Activated naive CD8-positive, alpha-beta T cell (primary cell): Measurements from ENCODE around the gene FRMPD2.
"Not testable (repeated sequence)": the region's sequence is repeated elsewhere in the genome, so short reads cannot be mapped to it uniquely, and the experiment has no call there.

Experiments
- H3K27ac Mint-ChIP-seq: one replicate; pipeline ENCODE4 v1.8.0; 2021; ENCODE audit warnings: mixed read lengths
- H3K27me3 Mint-ChIP-seq: one replicate; pipeline ENCODE4 v1.8.0; 2021; ENCODE audit warnings: mixed read lengths
- H3K36me3 Mint-ChIP-seq: one replicate; pipeline ENCODE4 v1.8.0; 2021; ENCODE audit warnings: mixed read lengths
- H3K4me1 Mint-ChIP-seq: one replicate; pipeline ENCODE4 v1.8.0; 2021; ENCODE audit warnings: low read depth, mixed read lengths
- H3K4me3 Mint-ChIP-seq: one replicate; pipeline ENCODE4 v1.8.0; 2021; ENCODE audit warnings: mild to moderate bottlenecking, mixed read lengths
- H3K9me3 Mint-ChIP-seq: one replicate; pipeline ENCODE4 v1.8.0; 2021; ENCODE audit warnings: low read depth, mixed read lengths

Gene FRMPD2

GRCh38 chr10:48296576-48297098 lies 22.1 kb upstream of the FRMPD2 start:
- H3K27ac Mint-ChIP-seq, result no peak overlapping the region
- H3K4me1 Mint-ChIP-seq, result no peaks in the 10 kb centered on the region
- H3K4me3 Mint-ChIP-seq, result no peak overlapping the region
- no peaks in the 10 kb centered on the region for H3K36me3 Mint-ChIP-seq
- H3K27me3 Mint-ChIP-seq, result no peaks in the 10 kb centered on the region
- H3K9me3 Mint-ChIP-seq, result no peaks in the 10 kb centered on the region

GRCh38 chr10:48294431-48294830 lies 19.9 kb upstream of the FRMPD2 start:
- Mint-ChIP-seq H3K4me1 (peaks cover 2% of the 10 kb centered on the region), H3K9me3 (no peaks in the 10 kb centered on the region), H3K4me3 (no peak overlapping the region), H3K36me3 (no peaks in the 10 kb centered on the region), H3K27ac (no peak overlapping the region), H3K27me3 (no peaks in the 10 kb centered on the region)

GRCh38 chr10:48292616-48293015 lies 18.1 kb upstream of the FRMPD2 start:
- Mint-ChIP-seq H3K27ac (no peak overlapping the region), H3K27me3 (no peaks in the 10 kb centered on the region), H3K4me3 (no peak overlapping the region), H3K36me3 (no peaks in the 10 kb centered on the region), H3K4me1 (peaks cover 5% of the 10 kb centered on the region), H3K9me3 (no peaks in the 10 kb centered on the region)

- H3K4me1 Mint-ChIP-seq, result peaks cover 5% of the 10 kb centered on the region
- H3K36me3 Mint-ChIP-seq, result no peaks in the 10 kb centered on the region
- peaks cover 2% of the 10 kb centered on the region for H3K27me3 Mint-ChIP-seq
- no peak overlapping the region for H3K27ac Mint-ChIP-seq
- H3K4me3 Mint-ChIP-seq, result no peak overlapping the region
- H3K9me3 Mint-ChIP-seq, result no peaks in the 10 kb centered on the region
Measured at GRCh38 chr10:48291190-48291589, 16.7 kb upstream of the FRMPD2 start.

- Mint-ChIP-seq H3K4me3 (no peak overlapping the region), H3K27me3 (peaks cover 2% of the 10 kb centered on the region), H3K27ac (no peak overlapping the region), H3K4me1 (peaks cover 5% of the 10 kb centered on the region), H3K36me3 (no peaks in the 10 kb centered on the region), H3K9me3 (no peaks in the 10 kb centered on the region)
Measured at GRCh38 chr10:48290286-48290685, 15.8 kb upstream of the FRMPD2 start.

DNA sequence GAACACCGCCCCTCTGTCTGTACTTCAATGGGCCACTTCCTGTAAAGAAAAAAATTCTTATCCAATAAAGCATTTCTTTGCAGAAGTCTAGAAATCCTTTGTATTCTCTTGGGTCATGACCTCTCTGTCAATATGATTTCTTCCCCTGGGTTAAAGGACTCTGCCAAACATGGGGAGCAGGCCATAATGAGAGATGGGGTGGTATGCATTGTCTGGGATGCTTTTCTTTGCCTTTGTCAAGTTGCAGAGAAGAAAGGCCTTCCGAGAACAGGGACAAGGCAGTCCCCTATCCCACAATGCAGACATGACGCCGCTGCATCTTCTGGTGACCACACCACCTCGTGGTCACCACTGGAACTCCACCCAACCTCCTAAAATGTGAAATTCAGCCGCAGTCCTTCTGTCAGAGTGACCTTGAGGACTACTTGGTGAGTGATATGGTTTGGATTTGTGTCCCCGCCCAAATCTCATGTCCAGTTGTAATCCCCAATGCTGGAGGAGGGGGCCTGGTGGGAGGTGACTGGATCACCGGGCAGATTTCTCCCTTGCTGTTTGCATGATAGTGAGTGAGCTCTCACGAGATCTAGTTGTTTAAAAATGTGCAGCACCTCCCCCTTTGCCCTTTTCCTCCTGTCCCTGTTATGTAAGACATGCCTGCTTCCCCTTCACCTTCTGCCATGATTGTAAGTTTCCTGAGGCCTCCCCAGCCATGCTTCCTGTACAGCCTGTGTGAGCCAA lies 15.2 kb upstream of the FRMPD2 start:
- no peaks in the 10 kb centered on the region for H3K9me3 Mint-ChIP-seq
- peaks cover 5% of the 10 kb centered on the region for H3K4me1 Mint-ChIP-seq
- H3K4me3 Mint-ChIP-seq, result no peak overlapping the region
- H3K27me3 Mint-ChIP-seq, result peaks cover 5% of the 10 kb centered on the region
- no peaks in the 10 kb centered on the region for H3K36me3 Mint-ChIP-seq
- H3K27ac Mint-ChIP-seq, result no peak overlapping the region

- Mint-ChIP-seq H3K9me3 (peaks cover 5% of the 10 kb centered on the region), H3K4me1 (peaks cover 5% of the 10 kb centered on the region), H3K36me3 (no peaks in the 10 kb centered on the region), H3K27ac (no peak overlapping the region), H3K27me3 (peaks cover 5% of the 10 kb centered on the region), H3K4me3 (no peak overlapping the region)
Measured at GRCh38 chr10:48288661-48289060, 14.2 kb upstream of the FRMPD2 start.

DNA sequence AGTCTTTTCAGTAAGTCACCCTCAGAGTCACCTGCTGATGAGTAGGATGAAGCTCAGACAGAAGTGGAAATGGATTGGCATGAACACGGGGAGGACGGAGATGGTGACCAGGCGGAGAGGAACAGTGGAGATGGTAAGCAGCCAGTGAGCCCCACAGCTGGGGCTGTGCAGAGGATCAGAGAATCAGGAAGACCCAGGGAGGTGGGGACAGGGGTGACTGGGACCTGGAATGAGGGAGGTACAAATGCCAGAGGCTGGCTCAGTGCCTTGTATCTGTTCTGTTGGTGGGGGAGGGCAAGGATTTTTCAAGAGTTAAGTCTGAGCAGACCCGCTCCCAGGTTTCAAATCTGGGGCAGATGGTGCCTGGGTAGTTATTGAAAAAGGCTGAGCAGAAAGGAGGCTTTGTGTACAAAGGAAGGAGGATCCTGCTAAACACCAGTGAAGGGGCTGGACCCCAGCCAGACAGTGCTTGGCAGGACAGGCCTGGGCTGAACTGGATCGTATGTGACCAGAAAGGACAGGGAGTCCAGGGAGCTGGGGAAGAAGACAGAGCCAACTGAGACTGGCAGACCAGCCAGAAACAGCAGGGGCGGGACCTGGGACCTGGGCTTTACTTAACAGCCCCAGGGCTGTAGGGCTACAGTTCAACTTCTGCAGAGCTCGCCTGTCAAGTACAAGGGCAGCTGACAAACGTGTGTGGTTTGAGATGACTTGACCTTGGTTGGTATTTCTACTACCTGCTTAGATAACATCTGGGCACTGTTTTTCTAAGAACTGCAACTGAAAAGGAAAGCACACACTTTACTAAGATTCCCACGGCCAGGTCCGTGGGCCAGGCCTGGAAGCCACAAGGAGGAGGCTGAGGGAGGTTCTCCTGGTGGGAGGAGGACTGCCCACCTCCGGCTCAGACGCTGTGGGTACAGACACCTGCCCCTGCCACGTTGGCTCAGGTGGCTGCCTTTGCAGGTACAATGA lies 13.2 kb upstream of the FRMPD2 start:
- peaks cover 7% of the 10 kb centered on the region for H3K9me3 Mint-ChIP-seq
- no peaks in the 10 kb centered on the region for H3K36me3 Mint-ChIP-seq
- H3K27ac Mint-ChIP-seq, result no peak overlapping the region
- peaks cover 5% of the 10 kb centered on the region for H3K27me3 Mint-ChIP-seq
- peaks cover 5% of the 10 kb centered on the region for H3K4me1 Mint-ChIP-seq
- H3K4me3 Mint-ChIP-seq, result no peak overlapping the region

GRCh38 chr10:48286356-48286755 lies 11.9 kb upstream of the FRMPD2 start:
- peaks cover 5% of the 10 kb centered on the region for H3K4me1 Mint-ChIP-seq
- H3K27ac Mint-ChIP-seq, result no peak overlapping the region
- no peak overlapping the region for H3K4me3 Mint-ChIP-seq
- H3K9me3 Mint-ChIP-seq, result peaks cover 8% of the 10 kb centered on the region
- H3K27me3 Mint-ChIP-seq, result peaks cover 5% of the 10 kb centered on the region
- H3K36me3 Mint-ChIP-seq, result no peaks in the 10 kb centered on the region

DNA sequence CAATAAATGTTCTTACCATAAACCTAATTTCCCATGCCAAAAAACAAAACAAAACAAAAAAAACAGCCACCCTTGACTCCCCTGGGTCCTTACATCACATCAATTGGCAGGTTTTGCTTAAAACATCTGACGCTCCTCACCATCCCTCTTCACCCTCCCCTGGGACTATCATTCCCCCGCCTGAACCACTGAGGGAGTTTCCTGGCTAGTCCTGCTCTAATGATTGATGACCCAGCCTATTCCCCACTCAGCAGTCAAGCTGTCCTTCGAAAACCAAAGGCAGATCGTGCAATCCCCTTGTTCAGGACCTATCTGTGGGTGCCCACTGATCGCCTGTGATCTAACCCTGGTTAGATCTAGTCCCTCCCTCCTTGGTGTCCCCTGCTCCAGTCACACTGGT lies 11.2 kb upstream of the FRMPD2 start:
- Mint-ChIP-seq H3K4me3 (no peak overlapping the region), H3K9me3 (peaks cover 10% of the 10 kb centered on the region), H3K27ac (no peak overlapping the region), H3K4me1 (peaks cover 5% of the 10 kb centered on the region), H3K27me3 (peaks cover 5% of the 10 kb centered on the region), H3K36me3 (no peaks in the 10 kb centered on the region)

- Mint-ChIP-seq H3K36me3 (no peaks in the 10 kb centered on the region), H3K27me3 (peaks cover 5% of the 10 kb centered on the region), H3K9me3 (peaks cover 10% of the 10 kb centered on the region), H3K4me3 (no peak overlapping the region), H3K27ac (no peak overlapping the region), H3K4me1 (peaks cover 5% of the 10 kb centered on the region)
Measured at GRCh38 chr10:48284811-48285210, 10.3 kb upstream of the FRMPD2 start.

DNA sequence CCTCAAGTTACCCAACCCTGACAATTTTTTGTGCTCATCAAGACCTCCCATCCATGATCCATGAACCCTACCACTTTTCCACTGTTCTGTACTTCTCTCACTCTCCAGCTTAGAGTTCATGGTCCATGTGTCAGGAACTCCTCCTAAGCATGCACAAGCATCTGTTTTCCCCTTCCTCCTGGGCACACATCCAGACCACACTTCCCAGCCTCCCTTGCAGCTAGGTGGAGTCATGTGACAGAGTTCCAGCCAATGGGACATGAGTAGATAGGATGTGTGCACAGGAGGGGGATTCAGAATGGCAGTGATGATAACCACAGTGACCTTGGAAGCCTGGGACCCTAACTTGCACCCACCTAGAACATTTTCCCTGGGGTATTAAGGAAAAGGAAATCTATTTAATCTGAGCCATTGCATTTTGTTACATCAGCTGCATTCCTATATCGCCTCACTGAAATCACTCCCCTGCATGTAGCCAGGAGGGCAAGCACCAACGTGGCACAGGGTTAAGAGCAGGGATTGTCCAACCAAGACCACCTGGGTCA lies 9.6 kb upstream of the FRMPD2 start:
- H3K27me3 Mint-ChIP-seq, result peaks cover 5% of the 10 kb centered on the region
- H3K4me1 Mint-ChIP-seq, result peaks cover 1% of the 10 kb centered on the region
- H3K9me3 Mint-ChIP-seq, result peaks cover 10% of the 10 kb centered on the region
- no peaks in the 10 kb centered on the region for H3K36me3 Mint-ChIP-seq
- no peak overlapping the region for H3K4me3 Mint-ChIP-seq
- no peak overlapping the region for H3K27ac Mint-ChIP-seq

GRCh38 chr10:48282829-48283228 lies 8.3 kb upstream of the FRMPD2 start:
- H3K27ac Mint-ChIP-seq, result no peak overlapping the region
- H3K9me3 Mint-ChIP-seq, result peaks cover 10% of the 10 kb centered on the region
- peaks cover 7% of the 10 kb centered on the region for H3K27me3 Mint-ChIP-seq
- no peaks in the 10 kb centered on the region for H3K4me1 Mint-ChIP-seq
- no peaks in the 10 kb centered on the region for H3K36me3 Mint-ChIP-seq
- no peak overlapping the region for H3K4me3 Mint-ChIP-seq

DNA sequence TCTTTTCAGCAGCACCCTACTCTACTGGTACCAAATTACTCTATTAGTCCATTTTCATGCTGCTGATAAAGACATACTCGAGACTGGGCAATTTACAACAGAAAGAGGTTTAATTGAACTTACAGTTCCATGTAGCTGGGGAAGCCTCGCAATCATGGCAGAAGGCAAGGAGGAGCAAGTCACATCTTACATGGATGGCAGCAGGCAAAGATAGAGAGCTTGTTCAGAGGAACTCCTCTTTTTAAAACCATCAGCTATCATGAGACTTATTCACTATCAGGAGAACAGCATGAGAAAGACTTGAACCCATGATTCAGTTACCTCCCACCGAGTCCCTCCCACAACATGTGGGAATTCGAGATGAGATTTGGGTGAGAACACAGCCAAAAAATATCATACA lies 7.2 kb upstream of the FRMPD2 start:
- H3K36me3 Mint-ChIP-seq, H3K27ac Mint-ChIP-seq, H3K27me3 Mint-ChIP-seq, H3K4me3 Mint-ChIP-seq, H3K4me1 Mint-ChIP-seq: not testable (repeated sequence)
- peaks cover 10% of the 10 kb centered on the region for H3K9me3 Mint-ChIP-seq
